ENCODE measurements around the gene TP63.
"Not testable (repeated sequence)": the region's sequence is repeated elsewhere in the genome, so short reads cannot be mapped to it uniquely, and the experiment has no call there.

The TP63 gene

DNA sequence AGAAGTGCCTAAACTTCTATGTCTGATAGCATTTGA, at the start of gene TP63:
Gene TP63 (plus strand): TSS at position 17 of the 36 bp plus-strand sequence. CDS start 127 bp downstream, outside the sequence.
- no peak for DNase-seq (ENCODE audit: low spot score in 2 of 2)
- Histone ChIP-seq H3K9me3 (no peaks in the 10 kb centered on the region), H3K4me1 (no peaks in the 10 kb centered on the region), H3K4me3 (no peak within 1 kb of the TSS), H3K27me3 (ENCODE audit: low read depth) (no peaks in the 10 kb centered on the region), H3K36me3 (replicated peaks) (no peaks in the 10 kb centered on the region)
- in situ Hi-C loops (cut with MboI; ENCODE audit: low sequenced_read_pairs), result no loop called here

GRCh38 chr3:189582179-189582578, 49.0 kb upstream of the TP63 start:
- Histone ChIP-seq H3K36me3 (replicated peaks) (no peaks in the 10 kb centered on the region), H3K4me3 (no peak overlapping the region), H3K4me1 (no peaks in the 10 kb centered on the region), H3K27me3 (ENCODE audit: low read depth) (no peaks in the 10 kb centered on the region), H3K9me3 (no peaks in the 10 kb centered on the region)
- DNase-seq (ENCODE audit: low spot score in 2 of 2), result no peak
- in situ Hi-C loops (cut with MboI; ENCODE audit: low sequenced_read_pairs), result no loop called here

- no peaks in the 10 kb centered on the region for H3K9me3 ChIP-seq
- H3K27me3 ChIP-seq (ENCODE audit: low read depth), result no peaks in the 10 kb centered on the region
- no peak for DNase-seq (ENCODE audit: low spot score in 2 of 2)
- H3K36me3 ChIP-seq (replicated peaks), result no peaks in the 10 kb centered on the region
- no peak overlapping the region for H3K4me3 ChIP-seq
- in situ Hi-C loops (cut with MboI; ENCODE audit: low sequenced_read_pairs), result no loop called here
- H3K4me1 ChIP-seq, result no peaks in the 10 kb centered on the region
Observed at GRCh38 chr3:189584645-189585044, 46.5 kb upstream of the TP63 start.

DNA sequence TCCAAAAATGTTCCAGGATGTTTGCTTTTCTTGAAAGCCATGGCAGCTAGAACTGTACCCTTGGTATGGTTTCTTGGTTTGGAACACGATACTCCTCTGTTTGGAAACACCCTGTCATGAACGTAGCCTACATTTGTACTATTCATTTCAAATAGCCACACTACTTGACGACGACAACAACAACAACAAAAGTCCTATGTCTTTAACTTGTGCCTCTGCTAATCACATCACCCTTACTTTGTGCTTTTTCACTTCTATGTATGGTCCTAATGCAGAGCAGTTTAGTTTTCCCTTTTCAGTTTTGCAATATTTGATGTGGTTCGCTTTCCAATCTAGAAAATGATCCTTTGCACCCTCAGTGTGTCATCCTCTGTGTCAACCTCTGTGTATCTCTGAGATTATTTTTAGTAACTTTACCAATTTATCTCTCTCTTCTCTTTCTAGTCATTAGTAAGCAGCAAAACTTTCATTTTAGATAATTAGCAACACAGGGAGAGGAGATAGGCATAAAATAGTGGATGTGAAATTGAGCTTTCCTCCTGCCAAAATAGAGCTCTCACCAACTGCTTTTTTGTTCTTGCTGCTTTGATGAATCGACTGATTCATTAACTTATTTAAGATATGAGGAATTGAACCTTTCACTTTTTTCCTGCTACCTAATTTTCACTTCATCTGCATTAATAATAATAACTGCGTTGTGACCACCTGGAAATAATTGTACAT, 44.1 kb upstream of the TP63 start:
- Histone ChIP-seq H3K27me3 (ENCODE audit: low read depth) (no peaks in the 10 kb centered on the region), H3K4me1 (no peaks in the 10 kb centered on the region), H3K4me3 (no peak overlapping the region), H3K36me3 (replicated peaks) (no peaks in the 10 kb centered on the region), H3K9me3 (no peaks in the 10 kb centered on the region)
- in situ Hi-C loops (cut with MboI; ENCODE audit: low sequenced_read_pairs), result no loop called here
- no peak for DNase-seq (ENCODE audit: low spot score in 2 of 2)

- Histone ChIP-seq H3K27me3 (ENCODE audit: low read depth) (no peaks in the 10 kb centered on the region), H3K36me3 (replicated peaks) (no peaks in the 10 kb centered on the region), H3K9me3 (no peaks in the 10 kb centered on the region), H3K4me3 (no peak overlapping the region), H3K4me1 (no peaks in the 10 kb centered on the region)
- in situ Hi-C loops (cut with MboI; ENCODE audit: low sequenced_read_pairs), result no loop called here
- no peak for DNase-seq (ENCODE audit: low spot score in 2 of 2)
Observed at GRCh38 chr3:189587664-189588040, 43.5 kb upstream of the TP63 start.

DNA sequence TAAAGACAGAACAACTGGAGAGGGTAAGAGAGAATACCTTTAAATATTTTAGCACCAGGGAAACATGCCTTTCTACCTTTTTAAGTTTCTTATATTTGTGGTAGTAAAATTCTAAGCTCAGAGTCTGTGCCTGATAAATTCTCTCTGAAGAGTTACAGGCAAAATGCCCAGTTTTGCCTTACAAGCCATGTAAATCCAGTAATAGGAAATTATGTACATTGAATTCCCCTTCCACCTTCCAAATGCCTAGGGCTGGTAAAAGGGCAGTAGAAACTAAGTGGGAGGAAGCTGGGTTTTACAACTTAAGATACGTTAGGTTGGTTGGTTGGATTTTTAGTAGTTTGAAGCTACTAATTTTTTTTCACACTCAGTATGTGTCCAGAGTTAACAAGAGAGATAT, 43.1 kb upstream of the TP63 start:
- H3K36me3 ChIP-seq (replicated peaks), result no peaks in the 10 kb centered on the region
- in situ Hi-C loops (cut with MboI; ENCODE audit: low sequenced_read_pairs), result no loop called here
- H3K27me3 ChIP-seq (ENCODE audit: low read depth), result no peaks in the 10 kb centered on the region
- no peak for DNase-seq (ENCODE audit: low spot score in 2 of 2)
- no peak overlapping the region for H3K4me3 ChIP-seq
- no peaks in the 10 kb centered on the region for H3K9me3 ChIP-seq
- H3K4me1 ChIP-seq, result no peaks in the 10 kb centered on the region

DNA sequence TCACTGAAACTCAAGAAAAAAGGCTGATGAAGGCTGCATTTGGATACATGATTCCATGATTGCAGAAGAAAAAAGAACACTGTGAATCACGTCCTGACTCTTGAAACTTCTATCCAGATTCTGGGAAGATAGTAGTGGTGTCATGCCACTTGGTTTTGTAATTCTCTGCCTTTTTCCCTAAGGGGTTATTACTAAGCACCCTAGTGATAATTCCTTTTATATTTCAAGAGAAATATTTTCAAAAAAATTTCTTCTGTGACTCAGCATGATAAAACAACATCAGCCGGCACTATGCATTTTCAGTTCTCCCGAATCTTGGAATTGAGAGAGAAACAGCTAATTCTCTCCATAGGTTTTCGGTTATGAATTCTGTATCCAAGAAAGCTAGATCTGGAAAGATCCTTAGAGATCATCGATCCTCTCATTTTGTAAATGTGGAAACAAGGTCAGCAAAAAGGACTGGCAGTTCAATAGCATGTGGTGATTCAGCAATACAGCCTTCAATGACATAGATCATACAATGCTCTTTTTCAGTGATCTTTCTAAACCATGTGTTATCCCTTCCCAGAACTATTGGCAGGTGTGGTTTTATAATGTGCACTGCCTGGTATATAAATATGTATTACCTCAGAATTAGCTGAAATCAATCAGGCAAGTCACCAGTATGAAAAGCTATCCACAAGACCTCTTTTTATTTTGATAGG, 42.6 kb upstream of the TP63 start:
- in situ Hi-C loops (cut with MboI; ENCODE audit: low sequenced_read_pairs), result no loop called here
- Histone ChIP-seq H3K27me3 (ENCODE audit: low read depth) (no peaks in the 10 kb centered on the region), H3K9me3 (no peaks in the 10 kb centered on the region), H3K4me1 (no peaks in the 10 kb centered on the region), H3K36me3 (replicated peaks) (no peaks in the 10 kb centered on the region), H3K4me3 (no peak overlapping the region)
- no peak for DNase-seq (ENCODE audit: low spot score in 2 of 2)

- Histone ChIP-seq H3K9me3 (no peaks in the 10 kb centered on the region), H3K4me1 (no peaks in the 10 kb centered on the region), H3K27me3 (ENCODE audit: low read depth) (no peaks in the 10 kb centered on the region), H3K4me3 (no peak overlapping the region), H3K36me3 (replicated peaks) (no peaks in the 10 kb centered on the region)
- DNase-seq (ENCODE audit: low spot score in 2 of 2), result no peak
- in situ Hi-C loops (cut with MboI; ENCODE audit: low sequenced_read_pairs), result no loop called here
Observed at GRCh38 chr3:189589179-189589569, 42.0 kb upstream of the TP63 start.

GRCh38 chr3:189590223-189590622, 41.0 kb upstream of the TP63 start:
- H3K4me3 ChIP-seq, result no peak overlapping the region
- no peaks in the 10 kb centered on the region for H3K9me3 ChIP-seq
- H3K4me1 ChIP-seq, result no peaks in the 10 kb centered on the region
- DNase-seq (ENCODE audit: low spot score in 2 of 2), result no peak
- in situ Hi-C loops (cut with MboI; ENCODE audit: low sequenced_read_pairs), result no loop called here
- no peaks in the 10 kb centered on the region for H3K27me3 ChIP-seq (ENCODE audit: low read depth)
- H3K36me3 ChIP-seq (replicated peaks), result no peaks in the 10 kb centered on the region

GRCh38 chr3:189593581-189593980, 37.6 kb upstream of the TP63 start:
- H3K9me3 ChIP-seq, result no peaks in the 10 kb centered on the region
- H3K27me3 ChIP-seq (ENCODE audit: low read depth), result no peaks in the 10 kb centered on the region
- no peak overlapping the region for H3K4me3 ChIP-seq
- in situ Hi-C loops (cut with MboI; ENCODE audit: low sequenced_read_pairs), result no loop called here
- H3K36me3 ChIP-seq (replicated peaks), result no peaks in the 10 kb centered on the region
- no peak for DNase-seq (ENCODE audit: low spot score in 2 of 2)
- H3K4me1 ChIP-seq, result no peaks in the 10 kb centered on the region

DNA sequence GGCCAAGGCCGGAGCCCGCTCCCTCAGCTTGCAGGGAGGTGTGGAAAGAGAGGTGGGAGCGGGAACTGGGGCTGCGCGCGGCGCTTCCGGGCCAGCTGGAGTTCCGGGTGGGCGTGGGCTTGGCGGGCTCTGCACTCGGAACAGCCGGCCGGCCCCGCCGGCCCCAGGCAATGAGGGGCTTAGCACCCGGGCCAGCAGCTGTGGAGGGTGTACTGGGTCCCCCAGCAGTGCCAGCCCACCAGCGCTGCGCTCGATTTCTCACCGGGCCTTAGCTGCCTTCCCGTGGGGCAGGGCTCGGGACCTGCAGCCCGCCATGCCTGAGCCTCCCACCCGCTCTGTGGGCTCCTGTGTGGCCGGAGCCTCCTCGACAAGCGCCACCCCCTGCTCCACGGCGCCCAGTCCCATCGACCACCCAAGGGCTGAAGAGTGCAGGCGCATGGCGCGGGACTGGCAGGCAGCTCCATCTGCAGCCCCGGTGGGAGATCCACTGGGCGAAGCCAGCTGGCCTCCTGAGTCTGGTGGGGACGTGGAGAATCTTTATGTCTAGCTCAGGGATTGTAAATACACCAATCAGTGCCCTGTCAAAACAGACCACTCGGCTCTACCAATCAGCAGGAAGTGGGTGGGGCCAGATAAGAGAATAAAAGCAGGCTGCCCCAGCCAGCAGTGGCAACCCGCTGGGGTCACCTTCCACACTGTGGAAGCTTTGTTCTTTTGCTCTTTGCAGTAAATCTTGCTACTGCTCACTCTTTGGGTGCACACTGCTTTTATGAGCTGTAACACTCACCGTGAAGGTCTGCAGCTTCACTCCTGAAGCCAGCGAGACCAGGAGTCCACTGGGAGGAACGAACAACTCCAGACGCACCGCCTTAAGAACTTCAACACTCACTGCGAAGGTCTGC, 34.9 kb upstream of the TP63 start:
- H3K4me1 ChIP-seq; H3K27me3 ChIP-seq (ENCODE audit: low read depth); in situ Hi-C loops (cut with MboI; ENCODE audit: low sequenced_read_pairs); H3K36me3 ChIP-seq (replicated peaks); DNase-seq (ENCODE audit: low spot score in 2 of 2); H3K4me3 ChIP-seq; H3K9me3 ChIP-seq: not testable (repeated sequence)

DNA sequence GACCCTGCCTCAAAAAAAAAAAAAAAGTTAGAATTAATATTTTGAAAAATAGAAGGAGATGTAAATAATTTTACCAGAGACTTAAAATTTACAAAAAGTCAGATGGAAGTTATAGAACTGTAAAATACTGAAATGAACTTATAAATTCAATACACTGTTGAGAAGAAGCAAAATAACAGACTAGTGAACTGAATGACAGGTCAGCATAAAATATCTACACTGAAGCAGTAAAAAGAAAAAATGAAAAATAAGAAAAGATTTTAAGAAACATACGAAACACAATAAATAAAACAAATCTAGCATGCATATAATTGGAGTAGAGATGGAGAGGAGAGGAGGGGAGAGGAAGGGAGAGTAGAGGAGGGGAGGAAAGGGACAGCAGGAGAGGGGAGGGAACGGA, 33.3 kb upstream of the TP63 start:
- H3K36me3 ChIP-seq (replicated peaks), result no peaks in the 10 kb centered on the region
- no peaks in the 10 kb centered on the region for H3K27me3 ChIP-seq (ENCODE audit: low read depth)
- no peak for DNase-seq (ENCODE audit: low spot score in 2 of 2)
- H3K4me3 ChIP-seq, result no peak overlapping the region
- no peaks in the 10 kb centered on the region for H3K4me1 ChIP-seq
- no peaks in the 10 kb centered on the region for H3K9me3 ChIP-seq
- in situ Hi-C loops (cut with MboI; ENCODE audit: low sequenced_read_pairs), result no loop called here

DNA sequence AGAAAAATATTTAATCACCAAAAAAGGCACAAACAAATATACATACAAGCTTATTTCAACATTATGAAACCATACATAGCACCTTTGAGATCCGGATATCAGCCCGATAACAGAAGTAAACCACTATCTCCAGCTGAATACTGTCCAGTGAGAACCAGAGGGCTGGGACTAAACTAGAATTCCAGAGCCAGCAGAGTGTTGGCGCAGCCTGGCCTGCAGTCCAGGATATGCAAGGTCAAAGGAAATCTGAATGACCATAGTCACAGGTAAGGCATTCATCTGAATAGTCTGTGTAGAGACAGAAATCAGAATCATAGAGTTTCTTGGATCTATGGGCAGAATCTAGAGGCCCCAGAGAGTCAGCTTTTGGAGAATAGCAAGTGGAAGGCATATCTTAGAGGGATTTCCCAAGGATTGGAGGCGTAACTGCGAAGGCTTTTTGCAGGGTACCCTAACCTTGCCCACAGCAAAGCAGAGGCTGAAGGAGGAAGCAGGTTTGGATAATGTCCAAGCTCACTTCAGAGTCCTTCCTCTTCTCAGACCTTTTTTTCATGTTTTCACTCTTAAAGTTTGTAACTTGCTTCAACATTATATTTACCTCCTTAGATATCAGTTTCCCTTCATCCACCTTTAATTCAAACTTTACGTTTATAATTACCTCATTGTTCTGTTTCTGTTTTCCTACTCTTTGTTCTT, 32.5 kb upstream of the TP63 start:
- Histone ChIP-seq H3K27me3 (ENCODE audit: low read depth) (no peaks in the 10 kb centered on the region), H3K36me3 (replicated peaks) (no peaks in the 10 kb centered on the region), H3K4me3 (no peak overlapping the region), H3K4me1 (no peaks in the 10 kb centered on the region), H3K9me3 (no peaks in the 10 kb centered on the region)
- in situ Hi-C loops (cut with MboI; ENCODE audit: low sequenced_read_pairs), result no loop called here
- no peak for DNase-seq (ENCODE audit: low spot score in 2 of 2)

DNA sequence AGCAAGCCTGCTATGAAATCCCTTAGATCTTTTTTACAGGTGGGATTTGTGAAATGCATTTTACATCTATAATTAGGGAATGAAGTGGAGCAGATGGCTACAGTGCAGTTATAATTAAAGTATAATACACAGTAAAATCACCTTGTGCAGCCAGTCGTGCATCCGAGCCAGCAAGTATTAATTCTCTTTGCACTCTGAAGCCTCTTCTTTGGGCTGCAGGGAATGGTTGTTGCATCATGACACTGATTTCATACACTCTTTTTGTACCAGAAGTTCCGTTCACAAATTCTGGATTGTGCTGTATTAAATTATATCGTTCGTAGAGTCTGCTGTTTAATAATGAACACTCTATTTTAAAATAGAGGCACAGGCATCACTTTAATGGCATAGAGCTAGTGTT, 28.7 kb upstream of the TP63 start:
- DNase-seq (ENCODE audit: low spot score in 2 of 2), result no peak
- in situ Hi-C loops (cut with MboI; ENCODE audit: low sequenced_read_pairs), result no loop called here

More for the DNA sequence above, 28.7 kb upstream of the TP63 start:
- H3K27me3 ChIP-seq (ENCODE audit: low read depth), result no peaks in the 10 kb centered on the region
- H3K36me3 ChIP-seq (replicated peaks), result no peaks in the 10 kb centered on the region
- H3K4me1 ChIP-seq, result no peaks in the 10 kb centered on the region
- H3K9me3 ChIP-seq, result no peaks in the 10 kb centered on the region
- no peak overlapping the region for H3K4me3 ChIP-seq
